T-helper 1 cell (primary cell): ENCODE measurements around the gene RIN3.

Source experiments
- DNase-seq, 5 donors: peaks; one replicate each; pipeline ENCODE4 v3.0.0-alpha.2; 2012 to 2020
- total RNA-seq, 4 donors: gene quantifications; one replicate each; lab custom pipeline; 2026; lab: John Stamatoyannopoulos, UW

RIN3 gene, protein sequence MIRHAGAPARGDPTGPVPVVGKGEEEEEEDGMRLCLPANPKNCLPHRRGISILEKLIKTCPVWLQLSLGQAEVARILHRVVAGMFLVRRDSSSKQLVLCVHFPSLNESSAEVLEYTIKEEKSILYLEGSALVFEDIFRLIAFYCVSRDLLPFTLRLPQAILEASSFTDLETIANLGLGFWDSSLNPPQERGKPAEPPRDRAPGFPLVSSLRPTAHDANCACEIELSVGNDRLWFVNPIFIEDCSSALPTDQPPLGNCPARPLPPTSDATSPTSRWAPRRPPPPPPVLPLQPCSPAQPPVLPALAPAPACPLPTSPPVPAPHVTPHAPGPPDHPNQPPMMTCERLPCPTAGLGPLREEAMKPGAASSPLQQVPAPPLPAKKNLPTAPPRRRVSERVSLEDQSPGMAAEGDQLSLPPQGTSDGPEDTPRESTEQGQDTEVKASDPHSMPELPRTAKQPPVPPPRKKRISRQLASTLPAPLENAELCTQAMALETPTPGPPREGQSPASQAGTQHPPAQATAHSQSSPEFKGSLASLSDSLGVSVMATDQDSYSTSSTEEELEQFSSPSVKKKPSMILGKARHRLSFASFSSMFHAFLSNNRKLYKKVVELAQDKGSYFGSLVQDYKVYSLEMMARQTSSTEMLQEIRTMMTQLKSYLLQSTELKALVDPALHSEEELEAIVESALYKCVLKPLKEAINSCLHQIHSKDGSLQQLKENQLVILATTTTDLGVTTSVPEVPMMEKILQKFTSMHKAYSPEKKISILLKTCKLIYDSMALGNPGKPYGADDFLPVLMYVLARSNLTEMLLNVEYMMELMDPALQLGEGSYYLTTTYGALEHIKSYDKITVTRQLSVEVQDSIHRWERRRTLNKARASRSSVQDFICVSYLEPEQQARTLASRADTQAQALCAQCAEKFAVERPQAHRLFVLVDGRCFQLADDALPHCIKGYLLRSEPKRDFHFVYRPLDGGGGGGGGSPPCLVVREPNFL
- 29.4 to 45.7 (median 40.0) reads per million in 4 donors for total RNA-seq

- DNase-seq, result peak in 2 of 5 donors; percentile 18 to 33
Observed at GRCh38 chr14:92513204-92513965, at the start of gene RIN3. Gene RIN3 (plus strand): TSS chr14:92513781. CDS start chr14:92513933, 152 bp downstream.

GRCh38 chr14:92464156-92464555 is 49.4 kb upstream of the RIN3 start:
- DNase-seq, result no peak

GRCh38 chr14:92464716-92465115 is 48.9 kb upstream of the RIN3 start:
- no peak for DNase-seq

- DNase-seq, result no peak
Observed at GRCh38 chr14:92465353-92466055, 48.1 kb upstream of the RIN3 start.

- DNase-seq, result no peak
Observed at GRCh38 chr14:92466059-92466458, 47.5 kb upstream of the RIN3 start.

- no peak for DNase-seq
Observed at GRCh38 chr14:92469515-92469914, 44.1 kb upstream of the RIN3 start.

DNA sequence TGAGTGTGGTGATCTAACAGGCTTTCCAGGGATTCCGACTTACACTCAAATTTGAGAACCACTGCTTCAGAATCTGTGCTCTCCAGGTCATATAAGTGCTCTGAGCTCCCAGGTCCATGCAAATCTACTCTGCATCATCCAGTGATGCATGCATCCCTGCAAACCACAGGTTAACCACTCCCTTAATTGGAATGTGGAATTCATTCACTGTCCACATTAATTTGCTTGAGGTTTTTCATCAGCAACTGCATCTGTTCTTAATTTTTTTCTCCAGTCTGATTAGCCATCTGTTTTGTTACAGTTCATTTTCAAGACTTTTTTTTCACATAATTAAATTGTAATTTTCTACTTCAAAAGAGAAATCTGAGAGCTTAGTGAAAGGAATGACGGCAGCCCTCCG is 43.4 kb upstream of the RIN3 start:
- DNase-seq, result no peak

- no peak for DNase-seq
Observed at GRCh38 chr14:92470811-92471210, 42.8 kb upstream of the RIN3 start.

DNA sequence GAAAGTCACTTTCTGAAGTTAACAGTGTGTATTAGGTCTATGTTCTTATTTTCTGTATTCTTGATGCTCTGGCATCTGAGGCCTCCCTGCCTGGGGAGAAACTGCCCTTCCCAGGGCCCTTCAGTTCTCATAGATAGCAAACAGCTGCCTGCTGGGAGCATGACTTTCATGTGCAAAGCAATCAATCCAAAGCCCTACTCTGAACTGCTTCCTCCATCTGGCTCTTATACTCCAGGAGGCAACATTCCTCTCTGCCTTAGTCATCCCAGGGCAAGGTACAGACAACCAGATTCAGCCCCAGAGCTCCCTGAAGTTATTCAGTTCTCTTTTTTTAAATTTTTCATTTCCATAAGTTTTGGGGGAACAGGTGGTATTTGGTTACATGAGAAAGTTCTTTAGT is 41.7 kb upstream of the RIN3 start:
- DNase-seq, result no peak

DNA sequence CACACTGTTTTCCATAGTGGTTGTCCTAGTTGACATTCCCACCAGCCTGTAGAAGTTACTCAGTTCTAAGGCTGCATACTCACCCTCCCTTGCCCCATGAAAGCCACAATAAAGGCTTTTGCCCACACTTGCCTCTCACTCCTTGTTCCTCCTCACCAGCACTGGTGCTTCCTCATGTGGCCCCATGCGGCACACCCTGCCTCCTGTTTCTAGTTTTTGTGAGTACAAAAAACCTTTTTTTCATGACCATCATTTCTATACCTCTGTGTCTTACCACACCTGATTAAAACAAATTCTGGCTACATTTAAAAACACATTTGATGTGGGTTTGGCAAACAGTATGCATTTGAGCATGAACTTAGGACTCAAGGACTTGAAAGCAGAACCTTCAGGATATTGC is 40.7 kb upstream of the RIN3 start:
- DNase-seq, result no peak

DNA sequence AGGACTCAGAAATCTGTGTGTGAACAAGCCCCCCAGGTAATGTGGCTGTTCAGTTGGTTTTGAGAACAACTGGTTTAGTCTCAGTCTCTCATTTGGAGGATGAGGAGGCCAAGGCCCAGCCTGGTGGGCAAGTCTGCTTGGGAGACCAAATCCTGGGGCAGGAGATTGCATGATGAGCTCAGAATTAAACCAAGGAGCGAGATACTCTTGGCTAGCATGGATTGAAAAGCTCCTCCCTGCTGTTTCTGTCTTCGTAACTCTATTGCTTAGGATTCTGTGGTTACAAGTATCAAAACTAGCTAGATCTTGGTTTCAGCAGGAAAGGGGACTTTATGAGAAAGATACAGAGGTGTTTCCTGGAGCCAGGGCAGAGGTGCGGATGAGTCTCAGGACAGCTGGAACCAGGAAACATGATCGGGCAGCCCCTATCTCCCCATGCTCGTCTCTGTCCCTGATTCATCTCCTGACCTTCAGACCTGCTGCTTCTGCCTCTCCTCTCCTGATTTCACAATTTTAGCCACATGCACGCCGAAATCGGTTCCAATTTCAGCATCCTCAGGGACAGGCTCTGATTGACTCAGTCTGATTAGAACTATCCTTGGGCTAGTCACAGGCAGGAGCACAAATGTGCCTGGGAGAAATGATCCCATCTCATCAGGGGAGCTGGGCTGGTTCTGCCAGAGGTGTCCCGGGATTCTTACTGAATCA is 40.2 kb upstream of the RIN3 start:
- no peak for DNase-seq

GRCh38 chr14:92473969-92474535 is 39.5 kb upstream of the RIN3 start:
- DNase-seq, result no peak

DNA sequence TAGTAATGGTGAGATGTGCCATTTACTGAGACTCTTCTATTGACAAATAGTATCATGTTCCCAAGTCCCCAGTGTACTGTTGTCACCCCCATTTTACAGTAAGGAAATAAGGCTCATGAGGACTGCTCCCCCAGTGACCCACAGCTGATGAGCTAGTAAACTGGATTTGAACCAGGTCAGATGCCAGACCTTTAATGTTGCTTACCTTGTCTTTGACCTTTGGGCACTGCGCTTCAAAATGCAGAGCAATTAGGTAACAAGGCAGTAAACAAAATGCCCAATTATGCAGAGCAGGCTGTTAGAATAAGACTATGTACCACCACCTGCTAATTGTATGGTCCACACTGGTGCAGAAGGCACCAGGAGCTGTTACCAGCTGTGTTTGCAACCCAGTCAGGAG is 38.5 kb upstream of the RIN3 start:
- no peak for DNase-seq

DNA sequence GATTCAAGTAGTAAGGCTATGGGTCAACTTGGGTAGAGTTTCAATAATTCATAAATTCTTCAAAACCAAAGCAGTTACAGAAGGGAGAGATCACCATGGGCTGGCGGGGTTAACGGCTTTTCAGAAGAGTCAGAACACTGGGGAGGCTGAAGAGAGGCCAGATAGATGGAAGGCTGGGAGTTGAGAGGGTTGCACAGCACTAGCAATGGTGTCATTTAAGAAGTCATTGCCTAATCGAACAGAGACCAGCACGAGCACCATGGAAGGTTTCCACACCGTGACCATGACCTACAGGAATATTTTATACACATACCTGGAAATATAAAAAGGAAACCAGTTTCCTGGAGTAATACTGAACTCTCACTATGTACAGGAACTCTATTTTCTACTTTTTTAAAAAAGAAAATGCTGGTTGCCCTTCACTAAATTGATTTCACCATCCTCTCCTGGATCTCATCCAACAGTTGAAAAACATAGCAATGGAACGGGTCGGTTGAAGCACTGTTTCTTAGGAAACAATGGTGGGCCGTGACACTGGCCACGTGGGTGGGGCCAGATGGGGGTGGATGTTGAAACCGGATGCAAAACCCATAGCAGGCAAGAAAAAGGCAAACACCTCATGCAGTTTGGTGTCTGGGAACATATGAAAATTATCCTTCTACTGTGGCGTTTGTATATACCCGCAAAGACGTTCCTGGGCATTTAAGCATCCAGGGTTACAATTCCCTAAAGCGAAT is 38.0 kb upstream of the RIN3 start:
- DNase-seq, result no peak

- no peak for DNase-seq
Observed at GRCh38 chr14:92480856-92481255, 32.7 kb upstream of the RIN3 start.

- DNase-seq, result no peak
Observed at GRCh38 chr14:92481386-92481785, 32.2 kb upstream of the RIN3 start.

DNA sequence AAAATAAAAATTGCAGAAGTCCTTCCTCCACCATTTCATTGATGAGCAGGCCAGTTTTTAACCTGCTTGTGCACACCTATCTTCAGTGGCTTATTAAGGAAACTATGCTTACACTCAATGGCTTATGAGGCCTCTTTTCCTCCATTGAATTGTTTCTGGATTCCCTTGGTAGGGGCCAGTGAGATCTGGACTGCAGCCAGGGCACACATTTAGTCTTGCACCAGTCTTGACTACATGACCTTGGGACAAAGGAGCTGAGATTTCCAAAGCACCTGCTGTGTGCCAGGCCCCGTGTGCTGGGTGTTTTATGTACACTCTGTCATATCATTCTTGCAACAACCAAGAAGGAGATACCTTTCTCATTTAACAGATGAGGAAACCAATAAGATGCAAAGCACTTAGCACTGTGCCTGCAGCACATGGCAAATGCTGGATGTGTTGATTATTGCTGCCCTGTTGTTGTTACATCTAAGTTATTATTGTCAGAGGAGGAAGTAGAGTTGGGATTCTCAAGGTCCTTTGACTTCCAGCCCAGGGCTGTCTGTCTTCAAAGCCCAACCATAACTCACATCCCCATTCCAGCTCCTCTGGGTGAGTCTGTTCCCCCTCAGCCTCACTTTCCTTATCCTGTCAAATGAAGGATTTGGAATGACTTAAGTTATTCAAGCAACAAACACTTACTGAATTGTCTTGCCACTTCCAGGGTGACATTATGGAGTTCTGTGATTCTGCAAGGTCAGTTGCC is 31.6 kb upstream of the RIN3 start:
- no peak for DNase-seq

GRCh38 chr14:92482621-92483319 is 30.8 kb upstream of the RIN3 start:
- DNase-seq, result no peak
